PC-9 (cell line): ENCODE measurements around the gene MTMR4.

Experiments used
- EZH2 ChIP-seq: fragments of 200-600 bp; sonication (generic); IDR thresholded peaks from 2 replicates; pipeline ENCODE4 v1.8.0; 2017; ENCODE audit warnings: antibody characterized with exemption, low read depth
- TF ChIP-seq, protein P1 (sequence below): fragments of 200-600 bp; sonication (generic); conservative IDR thresholded peaks from 2 replicates; pipeline ENCODE4 v1.6.1; 2017; ENCODE audit warnings: mixed run types, antibody characterized with exemption, mild to moderate bottlenecking, moderate library complexity

DNA sequence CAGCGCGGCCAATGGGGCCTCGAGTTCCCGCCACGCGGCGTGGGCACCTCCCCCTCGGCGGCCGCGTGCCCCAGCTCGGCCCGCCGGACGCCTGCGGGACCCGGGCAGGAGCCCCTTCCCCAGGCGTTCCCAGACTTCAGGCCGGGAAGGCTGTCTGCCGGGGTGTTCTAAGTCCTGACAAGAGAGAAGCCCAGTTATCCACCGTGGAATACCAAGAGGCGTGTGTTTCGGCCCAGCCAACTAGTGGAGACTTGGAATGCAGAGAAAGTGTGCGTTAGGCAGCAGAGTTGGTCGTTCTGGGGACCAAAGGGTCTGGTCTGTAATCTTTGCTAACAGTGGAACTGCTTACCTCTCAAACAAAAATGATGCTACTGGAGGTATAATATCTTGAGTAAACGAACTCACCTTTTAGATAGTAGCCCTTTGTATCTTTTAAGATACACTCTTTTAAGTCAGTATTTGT lies 26.0 kb downstream of the MTMR4 start:
- TF ChIP-seq, protein P1, sequence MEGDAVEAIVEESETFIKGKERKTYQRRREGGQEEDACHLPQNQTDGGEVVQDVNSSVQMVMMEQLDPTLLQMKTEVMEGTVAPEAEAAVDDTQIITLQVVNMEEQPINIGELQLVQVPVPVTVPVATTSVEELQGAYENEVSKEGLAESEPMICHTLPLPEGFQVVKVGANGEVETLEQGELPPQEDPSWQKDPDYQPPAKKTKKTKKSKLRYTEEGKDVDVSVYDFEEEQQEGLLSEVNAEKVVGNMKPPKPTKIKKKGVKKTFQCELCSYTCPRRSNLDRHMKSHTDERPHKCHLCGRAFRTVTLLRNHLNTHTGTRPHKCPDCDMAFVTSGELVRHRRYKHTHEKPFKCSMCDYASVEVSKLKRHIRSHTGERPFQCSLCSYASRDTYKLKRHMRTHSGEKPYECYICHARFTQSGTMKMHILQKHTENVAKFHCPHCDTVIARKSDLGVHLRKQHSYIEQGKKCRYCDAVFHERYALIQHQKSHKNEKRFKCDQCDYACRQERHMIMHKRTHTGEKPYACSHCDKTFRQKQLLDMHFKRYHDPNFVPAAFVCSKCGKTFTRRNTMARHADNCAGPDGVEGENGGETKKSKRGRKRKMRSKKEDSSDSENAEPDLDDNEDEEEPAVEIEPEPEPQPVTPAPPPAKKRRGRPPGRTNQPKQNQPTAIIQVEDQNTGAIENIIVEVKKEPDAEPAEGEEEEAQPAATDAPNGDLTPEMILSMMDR: no peak
- no peak for TF ChIP-seq EZH2
